ENCODE measurements around the gene LRRC8E.

DNA sequence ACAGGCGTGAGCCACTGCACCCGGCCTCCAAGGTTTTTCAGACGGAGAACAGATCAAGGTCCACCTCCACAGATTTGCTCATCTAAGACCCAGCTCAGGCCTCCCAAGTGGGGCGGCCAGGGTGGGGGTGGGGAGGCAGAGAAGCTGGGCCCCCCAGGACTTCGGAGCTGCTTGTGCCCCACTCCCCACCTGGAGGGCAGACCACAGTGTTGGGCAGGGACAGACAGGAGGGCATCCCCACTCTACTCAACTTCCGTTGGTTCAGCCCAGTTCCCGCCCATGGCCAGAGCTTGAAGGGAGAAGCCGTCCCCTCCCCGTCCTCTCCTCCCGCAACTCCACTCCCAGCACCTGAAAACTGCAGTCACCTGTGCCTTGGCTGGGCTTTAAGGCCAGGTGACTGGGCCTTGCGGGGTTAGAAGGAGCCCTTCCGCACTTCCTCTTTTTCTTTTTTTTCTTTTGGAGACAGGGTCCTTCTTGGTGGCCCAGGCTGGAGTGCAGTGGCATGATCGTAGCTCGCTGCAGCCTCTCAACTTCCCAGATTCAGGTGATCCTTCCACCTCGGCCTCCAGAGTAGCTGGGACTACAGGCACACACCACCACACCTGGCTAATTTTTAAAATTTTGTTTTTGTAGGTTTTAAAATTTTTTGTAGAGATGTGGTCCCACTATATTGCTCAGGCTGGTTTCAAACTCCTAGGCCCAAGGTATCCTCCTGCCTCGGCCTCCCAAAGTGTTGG is 734 bp upstream of the LRRC8E start:
- TF ChIP-seq, protein P1, sequence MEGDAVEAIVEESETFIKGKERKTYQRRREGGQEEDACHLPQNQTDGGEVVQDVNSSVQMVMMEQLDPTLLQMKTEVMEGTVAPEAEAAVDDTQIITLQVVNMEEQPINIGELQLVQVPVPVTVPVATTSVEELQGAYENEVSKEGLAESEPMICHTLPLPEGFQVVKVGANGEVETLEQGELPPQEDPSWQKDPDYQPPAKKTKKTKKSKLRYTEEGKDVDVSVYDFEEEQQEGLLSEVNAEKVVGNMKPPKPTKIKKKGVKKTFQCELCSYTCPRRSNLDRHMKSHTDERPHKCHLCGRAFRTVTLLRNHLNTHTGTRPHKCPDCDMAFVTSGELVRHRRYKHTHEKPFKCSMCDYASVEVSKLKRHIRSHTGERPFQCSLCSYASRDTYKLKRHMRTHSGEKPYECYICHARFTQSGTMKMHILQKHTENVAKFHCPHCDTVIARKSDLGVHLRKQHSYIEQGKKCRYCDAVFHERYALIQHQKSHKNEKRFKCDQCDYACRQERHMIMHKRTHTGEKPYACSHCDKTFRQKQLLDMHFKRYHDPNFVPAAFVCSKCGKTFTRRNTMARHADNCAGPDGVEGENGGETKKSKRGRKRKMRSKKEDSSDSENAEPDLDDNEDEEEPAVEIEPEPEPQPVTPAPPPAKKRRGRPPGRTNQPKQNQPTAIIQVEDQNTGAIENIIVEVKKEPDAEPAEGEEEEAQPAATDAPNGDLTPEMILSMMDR (IDR thresholded peaks at IDR 0.05) = no peak
- TF ChIP-seq, protein P2, sequence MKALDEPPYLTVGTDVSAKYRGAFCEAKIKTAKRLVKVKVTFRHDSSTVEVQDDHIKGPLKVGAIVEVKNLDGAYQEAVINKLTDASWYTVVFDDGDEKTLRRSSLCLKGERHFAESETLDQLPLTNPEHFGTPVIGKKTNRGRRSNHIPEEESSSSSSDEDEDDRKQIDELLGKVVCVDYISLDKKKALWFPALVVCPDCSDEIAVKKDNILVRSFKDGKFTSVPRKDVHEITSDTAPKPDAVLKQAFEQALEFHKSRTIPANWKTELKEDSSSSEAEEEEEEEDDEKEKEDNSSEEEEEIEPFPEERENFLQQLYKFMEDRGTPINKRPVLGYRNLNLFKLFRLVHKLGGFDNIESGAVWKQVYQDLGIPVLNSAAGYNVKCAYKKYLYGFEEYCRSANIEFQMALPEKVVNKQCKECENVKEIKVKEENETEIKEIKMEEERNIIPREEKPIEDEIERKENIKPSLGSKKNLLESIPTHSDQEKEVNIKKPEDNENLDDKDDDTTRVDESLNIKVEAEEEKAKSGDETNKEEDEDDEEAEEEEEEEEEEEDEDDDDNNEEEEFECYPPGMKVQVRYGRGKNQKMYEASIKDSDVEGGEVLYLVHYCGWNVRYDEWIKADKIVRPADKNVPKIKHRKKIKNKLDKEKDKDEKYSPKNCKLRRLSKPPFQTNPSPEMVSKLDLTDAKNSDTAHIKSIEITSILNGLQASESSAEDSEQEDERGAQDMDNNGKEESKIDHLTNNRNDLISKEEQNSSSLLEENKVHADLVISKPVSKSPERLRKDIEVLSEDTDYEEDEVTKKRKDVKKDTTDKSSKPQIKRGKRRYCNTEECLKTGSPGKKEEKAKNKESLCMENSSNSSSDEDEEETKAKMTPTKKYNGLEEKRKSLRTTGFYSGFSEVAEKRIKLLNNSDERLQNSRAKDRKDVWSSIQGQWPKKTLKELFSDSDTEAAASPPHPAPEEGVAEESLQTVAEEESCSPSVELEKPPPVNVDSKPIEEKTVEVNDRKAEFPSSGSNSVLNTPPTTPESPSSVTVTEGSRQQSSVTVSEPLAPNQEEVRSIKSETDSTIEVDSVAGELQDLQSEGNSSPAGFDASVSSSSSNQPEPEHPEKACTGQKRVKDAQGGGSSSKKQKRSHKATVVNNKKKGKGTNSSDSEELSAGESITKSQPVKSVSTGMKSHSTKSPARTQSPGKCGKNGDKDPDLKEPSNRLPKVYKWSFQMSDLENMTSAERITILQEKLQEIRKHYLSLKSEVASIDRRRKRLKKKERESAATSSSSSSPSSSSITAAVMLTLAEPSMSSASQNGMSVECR (CRISPR knock-in tag; IDR thresholded peaks at IDR 0.05; ENCODE audit: borderline replicate concordance) = no peak
- no peak for TF ChIP-seq NFYB (CRISPR knock-in tag; conservative IDR thresholded peaks at IDR 0.05; ENCODE audit: low read depth)
- TF ChIP-seq, protein P3, sequence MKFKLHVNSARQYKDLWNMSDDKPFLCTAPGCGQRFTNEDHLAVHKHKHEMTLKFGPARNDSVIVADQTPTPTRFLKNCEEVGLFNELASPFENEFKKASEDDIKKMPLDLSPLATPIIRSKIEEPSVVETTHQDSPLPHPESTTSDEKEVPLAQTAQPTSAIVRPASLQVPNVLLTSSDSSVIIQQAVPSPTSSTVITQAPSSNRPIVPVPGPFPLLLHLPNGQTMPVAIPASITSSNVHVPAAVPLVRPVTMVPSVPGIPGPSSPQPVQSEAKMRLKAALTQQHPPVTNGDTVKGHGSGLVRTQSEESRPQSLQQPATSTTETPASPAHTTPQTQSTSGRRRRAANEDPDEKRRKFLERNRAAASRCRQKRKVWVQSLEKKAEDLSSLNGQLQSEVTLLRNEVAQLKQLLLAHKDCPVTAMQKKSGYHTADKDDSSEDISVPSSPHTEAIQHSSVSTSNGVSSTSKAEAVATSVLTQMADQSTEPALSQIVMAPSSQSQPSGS (CRISPR knock-in tag; IDR thresholded peaks at IDR 0.05; ENCODE audit: borderline replicate concordance, low read depth) = no peak
- TF ChIP-seq NR3C1 (CRISPR knock-in tag; conservative IDR thresholded peaks at IDR 0.05; ENCODE audit: low read depth) = no peak
- TF ChIP-seq, protein P4, sequence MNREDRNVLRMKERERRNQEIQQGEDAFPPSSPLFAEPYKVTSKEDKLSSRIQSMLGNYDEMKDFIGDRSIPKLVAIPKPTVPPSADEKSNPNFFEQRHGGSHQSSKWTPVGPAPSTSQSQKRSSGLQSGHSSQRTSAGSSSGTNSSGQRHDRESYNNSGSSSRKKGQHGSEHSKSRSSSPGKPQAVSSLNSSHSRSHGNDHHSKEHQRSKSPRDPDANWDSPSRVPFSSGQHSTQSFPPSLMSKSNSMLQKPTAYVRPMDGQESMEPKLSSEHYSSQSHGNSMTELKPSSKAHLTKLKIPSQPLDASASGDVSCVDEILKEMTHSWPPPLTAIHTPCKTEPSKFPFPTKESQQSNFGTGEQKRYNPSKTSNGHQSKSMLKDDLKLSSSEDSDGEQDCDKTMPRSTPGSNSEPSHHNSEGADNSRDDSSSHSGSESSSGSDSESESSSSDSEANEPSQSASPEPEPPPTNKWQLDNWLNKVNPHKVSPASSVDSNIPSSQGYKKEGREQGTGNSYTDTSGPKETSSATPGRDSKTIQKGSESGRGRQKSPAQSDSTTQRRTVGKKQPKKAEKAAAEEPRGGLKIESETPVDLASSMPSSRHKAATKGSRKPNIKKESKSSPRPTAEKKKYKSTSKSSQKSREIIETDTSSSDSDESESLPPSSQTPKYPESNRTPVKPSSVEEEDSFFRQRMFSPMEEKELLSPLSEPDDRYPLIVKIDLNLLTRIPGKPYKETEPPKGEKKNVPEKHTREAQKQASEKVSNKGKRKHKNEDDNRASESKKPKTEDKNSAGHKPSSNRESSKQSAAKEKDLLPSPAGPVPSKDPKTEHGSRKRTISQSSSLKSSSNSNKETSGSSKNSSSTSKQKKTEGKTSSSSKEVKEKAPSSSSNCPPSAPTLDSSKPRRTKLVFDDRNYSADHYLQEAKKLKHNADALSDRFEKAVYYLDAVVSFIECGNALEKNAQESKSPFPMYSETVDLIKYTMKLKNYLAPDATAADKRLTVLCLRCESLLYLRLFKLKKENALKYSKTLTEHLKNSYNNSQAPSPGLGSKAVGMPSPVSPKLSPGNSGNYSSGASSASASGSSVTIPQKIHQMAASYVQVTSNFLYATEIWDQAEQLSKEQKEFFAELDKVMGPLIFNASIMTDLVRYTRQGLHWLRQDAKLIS (CRISPR knock-in tag; IDR thresholded peaks at IDR 0.05; ENCODE audit: borderline replicate concordance) = no peak

Data from WTC11 (cell line).